ENCODE data around the gene RARB. TPM values are rescaled to one million over a fixed set of nuclear protein-coding genes. Genes with fewer than 3 reads are reported as not detected.

RARB gene
- total and polyA plus RNA-seq, 4 experiments from 2014 or later = 0.07 TPM; not detected in 3

DNA sequence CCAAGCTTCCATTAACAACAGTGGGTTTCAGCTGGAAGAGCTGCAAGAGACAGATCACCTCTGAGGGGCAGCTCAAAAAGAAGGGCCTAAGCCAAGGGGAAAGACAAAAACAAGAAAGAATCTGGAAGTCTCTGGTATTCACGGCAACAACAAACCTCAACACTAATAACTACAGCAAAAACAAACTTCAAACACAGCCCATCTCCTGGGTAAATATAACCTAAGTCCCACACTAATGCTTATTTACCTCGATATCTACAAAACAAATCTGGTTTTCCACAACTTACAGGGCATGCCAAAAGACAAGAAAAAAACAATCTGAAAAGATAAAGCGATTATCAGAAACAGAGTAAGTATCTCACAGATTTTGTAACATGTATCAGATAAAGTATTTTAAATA lies 207.0 kb downstream of the RARB start:
- H3K36me3 Mint-ChIP-seq = peaks cover 55 to 61% of the 10 kb centered on the region in 2 donors
- Histone ChIP-seq H3K4me3 (ENCODE audit: low read length in 2 of 2) (no peak overlapping the region), H3K36me3 (ENCODE audit: insufficient read depth, low read length) (peaks cover 14% of the 10 kb centered on the region), H3K9me3 (ENCODE audit: control insufficient read depth in 1 of 2, low read length in 2 of 2) (no peaks in the 10 kb centered on the region), H3K27ac (ENCODE audit: low read depth, low read length) (no peak overlapping the region), H3K4me1 (ENCODE audit: insufficient read depth, low read length) (no peaks in the 10 kb centered on the region), H3K27me3 (ENCODE audit: insufficient read depth, low read length) (no peaks in the 10 kb centered on the region)
- no peaks in the 10 kb centered on the region for H3K27me3 Mint-ChIP-seq
- H3K27ac Mint-ChIP-seq = peak overlapping the region in 5 of 7 donors; percentile 0 to 85 (median 54)
- intact Hi-C loops (cut with micrococcal nuclease) = no loop called here
- H3K9me3 Mint-ChIP-seq = no peaks in the 10 kb centered on the region
- peaks cover 4 to 11% (median 11%) of the 10 kb centered on the region in 4 donors for H3K4me1 Mint-ChIP-seq
- POLR2A ChIA-PET (ENCODE audit: partially characterized antibody) = no interaction called here
- DNase-seq = no peak
- CTCF ChIA-PET (ENCODE audit: partially characterized antibody) = interaction anchor here (1.0 to 1.2 kb wide), 2 partner anchors 13 to 44 kb away, joined by 3 to 4 read pairs; no protein-coding TSS in a partner anchor
- no peak overlapping the region for H3K4me3 Mint-ChIP-seq

Other genes starting within 250 kb of the RARB start
- gene TOP2B, start 236.6 kb downstream of the RARB start, total RNA-seq = 100 to 1,000 TPM; 161 to 175 TPM
- 100 to 1,000 TPM in 1 of 2 donors, 10 to 100 TPM in 1; 28.9 to 105 TPM for gene TOP2B, start 236.6 kb downstream of the RARB start, polyA plus RNA-seq

Measured in CD4-positive, alpha-beta memory T cell (primary cell).